ENCODE measurements around the gene SUSD6. TPM values are rescaled to one million over a fixed set of nuclear protein-coding genes. Genes with fewer than 3 reads are reported as not detected.

SUSD6 gene, protein sequence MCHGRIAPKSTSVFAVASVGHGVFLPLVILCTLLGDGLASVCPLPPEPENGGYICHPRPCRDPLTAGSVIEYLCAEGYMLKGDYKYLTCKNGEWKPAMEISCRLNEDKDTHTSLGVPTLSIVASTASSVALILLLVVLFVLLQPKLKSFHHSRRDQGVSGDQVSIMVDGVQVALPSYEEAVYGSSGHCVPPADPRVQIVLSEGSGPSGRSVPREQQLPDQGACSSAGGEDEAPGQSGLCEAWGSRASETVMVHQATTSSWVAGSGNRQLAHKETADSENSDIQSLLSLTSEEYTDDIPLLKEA
- total RNA-seq (97.8 and 115 TPM in 2 replicates), polyA plus RNA-seq (62.3 and 73.1 TPM in 2 replicates), polyA minus RNA-seq (22.6 and 47.4 TPM in 2 replicates)
- 22.2 TPM for total RNA-seq (2013)

DNA sequence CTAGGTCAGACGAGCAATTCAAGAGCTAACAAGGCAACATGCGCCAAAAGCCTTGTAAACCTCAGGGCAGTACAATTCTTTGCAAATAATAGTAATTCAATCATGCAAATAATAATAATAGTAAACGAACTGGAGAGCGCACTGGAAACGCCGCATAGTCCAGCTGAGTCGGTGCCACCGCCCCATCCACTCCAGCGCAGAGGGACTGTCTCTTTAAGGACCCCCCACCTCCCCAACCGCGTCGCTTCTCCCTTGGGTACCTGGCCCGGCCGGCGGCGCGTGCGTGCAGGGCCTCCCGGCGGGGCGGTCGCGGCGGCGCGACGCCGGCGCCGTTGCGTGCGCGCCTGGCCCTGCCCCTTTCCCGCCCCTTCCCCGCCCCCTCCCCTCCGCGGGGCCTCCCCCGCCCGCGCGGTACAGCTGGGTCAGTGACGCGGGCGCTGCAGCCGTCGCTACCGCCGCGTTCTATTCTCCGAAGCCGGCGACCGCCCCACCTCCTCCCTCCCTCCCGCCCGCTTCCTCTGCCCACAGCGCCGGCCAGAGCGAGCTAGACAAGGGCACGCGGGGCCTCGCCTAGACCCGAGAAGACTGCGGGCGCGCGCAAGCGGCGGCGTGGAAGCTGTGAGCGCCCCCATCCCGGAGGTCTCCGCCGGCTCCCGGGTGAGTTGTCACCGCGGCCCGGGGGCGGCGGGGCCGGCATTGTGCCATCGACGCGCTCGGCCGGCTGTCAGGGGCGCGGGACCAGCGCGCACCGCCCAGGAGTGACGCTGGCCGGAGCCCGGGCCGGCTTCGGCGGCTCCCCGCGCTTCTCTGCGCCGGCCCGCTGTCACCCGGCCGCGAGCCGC is at the start of gene SUSD6:
SUSD6 (plus strand) TSS at position 425 of the 842 bp plus-strand sequence. CDS start 46,997 bp downstream, outside the sequence.
- Histone ChIP-seq H4K20me1 (ENCODE audit: control insufficient read depth, insufficient read depth, low read length, poor library complexity, severe bottlenecking) (peaks cover 31% of the 10 kb centered on the region), H2AFZ (ENCODE audit: insufficient read depth, low read depth, low read length, poor library complexity, severe bottlenecking) (peak within 1 kb of the TSS; percentile 64), H3K4me1 (ENCODE audit: control insufficient read depth in 2 of 2, insufficient read depth in 2 of 2, low read length in 2 of 2) (peaks cover 50 to 55% of the 10 kb centered on the region in 2 donors), H3K36me3 (replicated peaks in 1 of 2; ENCODE audit: control extremely low read depth in 1 of 2, control insufficient read depth in 1 of 2, extremely low read depth in 1 of 2, insufficient read depth in 2 of 2, low read length in 1 of 2) (no peaks in the 10 kb centered on the region), H3K4me3 (ENCODE audit: control extremely low read depth in 1 of 5, extremely low read depth in 1 of 5, insufficient read depth in 1 of 5, low read depth in 2 of 5, low read length in 4 of 5) (peak within 1 kb of the TSS; percentile 67 to 92 (median 76)), H3K27me3 (replicated peaks in 1 of 4; ENCODE audit: control extremely low read depth in 1 of 4, control insufficient read depth in 3 of 4, insufficient read depth in 4 of 4, low read length in 3 of 4) (no peaks in the 10 kb centered on the region), H3K27ac (ENCODE audit: low read length in 2 of 2) (peak within 1 kb of the TSS; percentile 80 to 92), H3K4me2 (replicated peaks; ENCODE audit: low read depth, low read length, poor library complexity, severe bottlenecking) (peak within 1 kb of the TSS; percentile 88), H3K9ac (ENCODE audit: low read length) (peak within 1 kb of the TSS; percentile 86), H3K79me2 (ENCODE audit: control insufficient read depth, insufficient read depth, low read length) (peaks cover 23% of the 10 kb centered on the region), H3K9me3 (ENCODE audit: control extremely low read depth in 1 of 3, control insufficient read depth in 2 of 3, insufficient read depth in 1 of 3, low read length in 2 of 3) (no peaks in the 10 kb centered on the region)
- under 1% methylated on average over 81 of the region's 105 CpGs for WGBS (ENCODE audit: insufficient coverage)
- TF ChIP-seq, protein P1, sequence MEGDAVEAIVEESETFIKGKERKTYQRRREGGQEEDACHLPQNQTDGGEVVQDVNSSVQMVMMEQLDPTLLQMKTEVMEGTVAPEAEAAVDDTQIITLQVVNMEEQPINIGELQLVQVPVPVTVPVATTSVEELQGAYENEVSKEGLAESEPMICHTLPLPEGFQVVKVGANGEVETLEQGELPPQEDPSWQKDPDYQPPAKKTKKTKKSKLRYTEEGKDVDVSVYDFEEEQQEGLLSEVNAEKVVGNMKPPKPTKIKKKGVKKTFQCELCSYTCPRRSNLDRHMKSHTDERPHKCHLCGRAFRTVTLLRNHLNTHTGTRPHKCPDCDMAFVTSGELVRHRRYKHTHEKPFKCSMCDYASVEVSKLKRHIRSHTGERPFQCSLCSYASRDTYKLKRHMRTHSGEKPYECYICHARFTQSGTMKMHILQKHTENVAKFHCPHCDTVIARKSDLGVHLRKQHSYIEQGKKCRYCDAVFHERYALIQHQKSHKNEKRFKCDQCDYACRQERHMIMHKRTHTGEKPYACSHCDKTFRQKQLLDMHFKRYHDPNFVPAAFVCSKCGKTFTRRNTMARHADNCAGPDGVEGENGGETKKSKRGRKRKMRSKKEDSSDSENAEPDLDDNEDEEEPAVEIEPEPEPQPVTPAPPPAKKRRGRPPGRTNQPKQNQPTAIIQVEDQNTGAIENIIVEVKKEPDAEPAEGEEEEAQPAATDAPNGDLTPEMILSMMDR (IDR thresholded peaks at IDR 0.05), result no peak
- TF ChIP-seq EZH2 (IDR thresholded peaks at IDR 0.05; ENCODE audit: borderline replicate concordance, insufficient read depth, low read depth, low read length, poor library complexity, severe bottlenecking), result no peak
- Mint-ChIP-seq H3K27ac (peak within 1 kb of the TSS; percentile 98), H3K27me3 (no peaks in the 10 kb centered on the region), H3K4me3 (peak within 1 kb of the TSS; percentile 98), H3K9me3 (ENCODE audit: insufficient read depth) (no peaks in the 10 kb centered on the region), H3K4me1 (peaks cover 54% of the 10 kb centered on the region)
- DNase-seq, result peak; percentile 93
- intact Hi-C loops (cut with micrococcal nuclease), result loop anchor here (1.0 to 5.0 kb wide), 4 partner anchors 13 to 458 kb away; partner anchors contain the start of genes DCAF5 and SRSF5
- peak; percentile 65 for ATAC-seq (ENCODE audit: low read depth)
- ChIA-PET POLR2A (interaction anchor here (0.5 to 2.8 kb wide), 9 partner anchors 27 to 1711 kb away, joined by 3 to 20 read pairs (median 4); partner anchors contain the start of gene SRSF5), CTCF (interaction anchor here (0.6 to 2.1 kb wide), 7 partner anchors 13 to 1773 kb away, joined by 3 to 10 read pairs (median 5); no protein-coding TSS in a partner anchor)

Measured in B cell (primary cell).